Loucy (cell line): ENCODE results near the gene RARB.

Experiments
- H2AFZ ChIP-seq: fragments of 200-600 bp; sonication (generic); 2 replicates; pipeline ENCODE4 v1.6.0; 2016; ENCODE audit warnings: antibody characterized with exemption, mild to moderate bottlenecking, low read length, moderate library complexity
- H3F3A ChIP-seq: fragments of 200-600 bp; 2 replicates; pipeline ENCODE4 v1.6.0; 2016; ENCODE audit warnings: antibody characterized with exemption, low read depth, mild to moderate bottlenecking
- H3K27me3 ChIP-seq: fragments of 200-600 bp; sonication (generic); 2 replicates; pipeline ENCODE4 v1.6.1; 2014; ENCODE audit warnings: low read length, mild to moderate bottlenecking; ENCODE audit not compliant: insufficient read depth, poor library complexity, severe bottlenecking
- H3K36me3 ChIP-seq: fragments of 200-600 bp; sonication (generic); 2 replicates; pipeline ENCODE4 v1.6.1; 2016; ENCODE audit warnings: low read length; ENCODE audit not compliant: insufficient read depth
- H3K4me1 ChIP-seq: fragments of 200-600 bp; sonication (generic); 2 replicates; pipeline ENCODE4 v1.5.1; 2014; ENCODE audit warnings: low read length, mild to moderate bottlenecking; ENCODE audit not compliant: insufficient read depth, poor library complexity, severe bottlenecking
- H3K4me2 ChIP-seq: fragments of 200-600 bp; sonication (generic); 2 replicates; pipeline ENCODE4 v1.6.0; 2014; ENCODE audit warnings: antibody characterized with exemption, low read length, low read depth, mild to moderate bottlenecking; ENCODE audit not compliant: poor library complexity, severe bottlenecking
- H3K4me3 ChIP-seq: fragments of 200-600 bp; sonication (generic); 2 replicates; pipeline ENCODE4 v1.5.1; 2014; ENCODE audit warnings: low read length, mild to moderate bottlenecking, mixed read lengths; ENCODE audit not compliant: poor library complexity, severe bottlenecking
- H3K79me2 ChIP-seq: fragments of 200-600 bp; sonication (generic); 2 replicates; pipeline ENCODE4 v1.6.1; 2014; ENCODE audit warnings: low read length; ENCODE audit not compliant: insufficient read depth
- H3K9ac ChIP-seq: fragments of 200-600 bp; sonication (generic); 2 replicates; pipeline ENCODE4 v1.6.0; 2014; ENCODE audit warnings: mild to moderate bottlenecking, low read depth, low read length, moderate library complexity; ENCODE audit not compliant: poor library complexity, severe bottlenecking
- H3K9me2 ChIP-seq: fragments of 200-600 bp; sonication (generic); replicated peaks from 2 replicates; pipeline ENCODE4 v1.6.1; 2016; ENCODE audit warnings: low read depth, low read length, mixed read lengths
- H3K9me3 ChIP-seq: fragments of 200-600 bp; sonication (generic); 2 replicates; pipeline ENCODE4 v1.6.1; 2014; ENCODE audit warnings: mild to moderate bottlenecking, antibody characterized with exemption, low read length, low read depth; ENCODE audit not compliant: insufficient read depth
- H4K20me1 ChIP-seq: fragments of 200-600 bp; sonication (generic); 2 replicates; pipeline ENCODE4 v1.6.0; 2014; ENCODE audit warnings: antibody characterized with exemption, low read length, mild to moderate bottlenecking; ENCODE audit not compliant: insufficient read depth, poor library complexity, severe bottlenecking
- EZH2phosphoT487 ChIP-seq: fragments of 200-600 bp; IDR thresholded peaks from 2 replicates; pipeline ENCODE4 v1.6.1; 2018; ENCODE audit warnings: antibody characterized with exemption, mild to moderate bottlenecking, moderate library complexity, borderline replicate concordance
- TF ChIP-seq, protein P1 (sequence below): fragments of 200-600 bp; sonication (generic); conservative IDR thresholded peaks from 2 replicates; pipeline ENCODE4 v1.5.1; 2014; ENCODE audit warnings: mild to moderate bottlenecking, antibody characterized with exemption, low read length

RARB gene

DNA sequence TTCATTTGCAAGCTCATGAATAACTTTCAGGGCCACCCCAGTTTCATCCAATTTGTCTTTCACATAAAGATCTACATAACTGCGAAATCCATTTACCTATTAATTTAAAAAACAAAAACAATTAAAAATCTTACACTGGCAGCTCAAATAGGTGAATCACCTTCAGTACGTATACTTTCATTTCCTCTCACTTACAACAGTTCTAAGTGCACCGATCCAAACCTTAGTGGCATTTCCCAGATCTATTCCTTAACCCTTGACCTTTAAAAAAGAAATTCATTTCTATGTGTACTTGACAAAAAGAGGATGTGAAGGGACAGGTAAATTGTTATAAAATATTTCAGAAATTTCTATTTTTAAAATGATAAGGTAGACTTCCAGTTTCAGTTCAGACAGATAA, 205.9 kb downstream of the RARB start:
- Histone ChIP-seq H2AFZ (no peak overlapping the region), H3K9me2 (no peaks in the 10 kb centered on the region), H3K27me3 (no peaks in the 10 kb centered on the region), H3K4me2 (no peak overlapping the region), H3K9ac (no peak overlapping the region), H3F3A (0 out of 2 replicates have a peak, but pooled peaks cover 3% of the 10 kb centered on the region), H3K4me3 (no peak overlapping the region), H4K20me1 (peaks cover 89% of the 10 kb centered on the region), H3K9me3 (no peaks in the 10 kb centered on the region), H3K79me2 (peaks cover 29% of the 10 kb centered on the region; the same call in 1 of the 2 replicates), H3K36me3 (peaks cover 90% of the 10 kb centered on the region), H3K4me1 (no peaks in the 10 kb centered on the region)
- TF ChIP-seq, protein P1, sequence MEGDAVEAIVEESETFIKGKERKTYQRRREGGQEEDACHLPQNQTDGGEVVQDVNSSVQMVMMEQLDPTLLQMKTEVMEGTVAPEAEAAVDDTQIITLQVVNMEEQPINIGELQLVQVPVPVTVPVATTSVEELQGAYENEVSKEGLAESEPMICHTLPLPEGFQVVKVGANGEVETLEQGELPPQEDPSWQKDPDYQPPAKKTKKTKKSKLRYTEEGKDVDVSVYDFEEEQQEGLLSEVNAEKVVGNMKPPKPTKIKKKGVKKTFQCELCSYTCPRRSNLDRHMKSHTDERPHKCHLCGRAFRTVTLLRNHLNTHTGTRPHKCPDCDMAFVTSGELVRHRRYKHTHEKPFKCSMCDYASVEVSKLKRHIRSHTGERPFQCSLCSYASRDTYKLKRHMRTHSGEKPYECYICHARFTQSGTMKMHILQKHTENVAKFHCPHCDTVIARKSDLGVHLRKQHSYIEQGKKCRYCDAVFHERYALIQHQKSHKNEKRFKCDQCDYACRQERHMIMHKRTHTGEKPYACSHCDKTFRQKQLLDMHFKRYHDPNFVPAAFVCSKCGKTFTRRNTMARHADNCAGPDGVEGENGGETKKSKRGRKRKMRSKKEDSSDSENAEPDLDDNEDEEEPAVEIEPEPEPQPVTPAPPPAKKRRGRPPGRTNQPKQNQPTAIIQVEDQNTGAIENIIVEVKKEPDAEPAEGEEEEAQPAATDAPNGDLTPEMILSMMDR: no peak
- no peak for TF ChIP-seq EZH2phosphoT487

DNA sequence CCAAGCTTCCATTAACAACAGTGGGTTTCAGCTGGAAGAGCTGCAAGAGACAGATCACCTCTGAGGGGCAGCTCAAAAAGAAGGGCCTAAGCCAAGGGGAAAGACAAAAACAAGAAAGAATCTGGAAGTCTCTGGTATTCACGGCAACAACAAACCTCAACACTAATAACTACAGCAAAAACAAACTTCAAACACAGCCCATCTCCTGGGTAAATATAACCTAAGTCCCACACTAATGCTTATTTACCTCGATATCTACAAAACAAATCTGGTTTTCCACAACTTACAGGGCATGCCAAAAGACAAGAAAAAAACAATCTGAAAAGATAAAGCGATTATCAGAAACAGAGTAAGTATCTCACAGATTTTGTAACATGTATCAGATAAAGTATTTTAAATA, 207.0 kb downstream of the RARB start:
- H4K20me1 ChIP-seq: peaks cover 90% of the 10 kb centered on the region
- no peak overlapping the region for H2AFZ ChIP-seq
- H3K9ac ChIP-seq: no peak overlapping the region
- no peaks in the 10 kb centered on the region for H3K9me3 ChIP-seq
- peaks cover 40% of the 10 kb centered on the region; the same call in 1 of the 2 replicates for H3K79me2 ChIP-seq
- no peak overlapping the region for H3K4me2 ChIP-seq
- no peaks in the 10 kb centered on the region for H3K4me1 ChIP-seq
- H3F3A ChIP-seq: 0 out of 2 replicates have a peak, but pooled peaks cover 2% of the 10 kb centered on the region
- H3K9me2 ChIP-seq: no peaks in the 10 kb centered on the region
- H3K27me3 ChIP-seq: no peaks in the 10 kb centered on the region
- H3K36me3 ChIP-seq: peaks cover 84% of the 10 kb centered on the region
- no peak overlapping the region for H3K4me3 ChIP-seq
- TF ChIP-seq EZH2phosphoT487: no peak
- TF ChIP-seq, protein P1: no peak
